ENCODE data around the gene PRR13. TPM values are rescaled to one million over a fixed set of nuclear protein-coding genes. Genes with fewer than 3 reads are reported as not detected.
A peak's percentile ranks its signal among the peaks of the same experiment; 100 is the strongest.

PRR13 gene
- total and polyA plus RNA-seq, 9 of the 15 experiments (the other 6 are each of a cell fraction or from before 2014, with no cell fraction given) = 117 to 835 (median 285) TPM

DNA sequence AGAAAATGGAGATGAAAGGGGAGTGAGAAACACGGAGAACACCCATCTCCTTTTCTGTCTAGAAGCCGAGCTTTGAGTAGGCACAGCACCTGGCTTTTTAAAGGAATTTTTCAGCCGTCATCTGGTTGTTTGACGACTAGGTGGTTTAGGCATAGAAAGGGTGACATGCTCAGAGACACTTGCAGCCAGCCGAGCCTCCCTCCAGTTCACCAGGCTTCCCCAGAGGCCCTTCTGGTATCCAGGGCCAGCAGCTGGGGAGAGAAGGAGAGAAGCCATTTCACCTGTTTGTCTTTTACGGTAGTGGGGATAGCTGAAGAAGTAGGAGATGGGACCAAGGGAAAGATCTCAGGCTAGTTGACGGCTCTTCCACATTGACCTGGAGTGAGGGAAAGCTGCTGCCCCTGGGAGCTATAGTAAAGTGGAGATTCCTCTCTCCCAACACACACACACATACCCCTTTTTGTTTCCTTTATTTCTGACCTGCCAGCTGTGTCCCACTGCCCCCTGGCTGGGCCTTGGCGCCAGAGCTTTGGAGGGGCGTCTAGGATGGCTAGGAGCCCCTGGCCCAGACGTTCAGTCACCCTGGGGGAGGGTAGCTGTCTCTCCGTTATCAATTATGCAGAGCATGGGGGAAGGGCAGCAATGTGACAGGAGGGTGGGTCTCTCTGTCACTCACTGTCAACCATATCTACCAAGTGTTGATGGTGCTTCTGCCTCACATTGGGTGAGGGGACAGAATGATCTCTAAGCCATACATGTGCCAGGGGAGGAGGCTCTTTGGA lies 52.3 kb downstream of the PRR13 start (continued):
- TF ChIP-seq MEF2D (tag; conservative IDR thresholded peaks at IDR 0.05; ENCODE audit: low read depth) (0 out of 2 replicates have a peak, but pooled peaks have one; percentile 26), DPF2 (IDR thresholded peaks at IDR 0.05) (peak; percentile 59; the same call in 1 of the 2 replicates), ARID1B (IDR thresholded peaks at IDR 0.05) (0 out of 2 replicates have a peak, but pooled peaks have one; percentile 30), ZNF583 (CRISPR knock-in tag; IDR thresholded peaks at IDR 0.05) (0 out of 2 replicates have a peak, but pooled peaks have one; percentile 13), SMAD2 (IDR thresholded peaks at IDR 0.05; ENCODE audit: low read depth, low read length) (no peak), SMAD4 (CRISPR knock-in tag; conservative IDR thresholded peaks at IDR 0.05) (peak; percentile 25; the same call in 1 of the 2 replicates), GTF2E2 (tag; IDR thresholded peaks at IDR 0.05) (0 out of 2 replicates have a peak, but pooled peaks have one; percentile 7), CHD2 (IDR thresholded peaks at IDR 0.05; ENCODE audit: low read depth, low read length) (peak; percentile 40; the same call in 1 of the 2 replicates), MYNN (IDR thresholded peaks at IDR 0.05) (0 out of 2 replicates have a peak, but pooled peaks have one; percentile 23), MYNN (CRISPR knock-in tag; IDR thresholded peaks at IDR 0.05) (no peak), HDAC1 (IDR thresholded peaks at IDR 0.05) (peak in 1 of 2 experiments; percentile 22; a peak in 1 of 4 replicates), ZNF609 (CRISPR knock-in tag; IDR thresholded peaks at IDR 0.05; ENCODE audit: borderline replicate concordance) (0 out of 2 replicates have a peak, but pooled peaks have one; percentile 44), TRIM28 (IDR thresholded peaks at IDR 0.05) (no peak), E2F4 (CRISPR knock-in tag; IDR thresholded peaks at IDR 0.05; ENCODE audit: low read depth) (no peak), ZBTB7A (IDR thresholded peaks at IDR 0.05; ENCODE audit: borderline replicate concordance, control insufficient read depth, low read depth, low read length) (peak; percentile 68; the same call in 1 of the 2 replicates), ETS2 (tag; IDR thresholded peaks at IDR 0.05; ENCODE audit: borderline replicate concordance, poor library complexity, severe bottlenecking) (no peak), SUPT5H (IDR thresholded peaks at IDR 0.05) (no peak), SIRT6 (IDR thresholded peaks at IDR 0.05; ENCODE audit: low read depth, low read length) (no peak), ZNF57 (CRISPR knock-in tag; IDR thresholded peaks at IDR 0.05) (no peak)
- TF ChIP-seq, protein P1, sequence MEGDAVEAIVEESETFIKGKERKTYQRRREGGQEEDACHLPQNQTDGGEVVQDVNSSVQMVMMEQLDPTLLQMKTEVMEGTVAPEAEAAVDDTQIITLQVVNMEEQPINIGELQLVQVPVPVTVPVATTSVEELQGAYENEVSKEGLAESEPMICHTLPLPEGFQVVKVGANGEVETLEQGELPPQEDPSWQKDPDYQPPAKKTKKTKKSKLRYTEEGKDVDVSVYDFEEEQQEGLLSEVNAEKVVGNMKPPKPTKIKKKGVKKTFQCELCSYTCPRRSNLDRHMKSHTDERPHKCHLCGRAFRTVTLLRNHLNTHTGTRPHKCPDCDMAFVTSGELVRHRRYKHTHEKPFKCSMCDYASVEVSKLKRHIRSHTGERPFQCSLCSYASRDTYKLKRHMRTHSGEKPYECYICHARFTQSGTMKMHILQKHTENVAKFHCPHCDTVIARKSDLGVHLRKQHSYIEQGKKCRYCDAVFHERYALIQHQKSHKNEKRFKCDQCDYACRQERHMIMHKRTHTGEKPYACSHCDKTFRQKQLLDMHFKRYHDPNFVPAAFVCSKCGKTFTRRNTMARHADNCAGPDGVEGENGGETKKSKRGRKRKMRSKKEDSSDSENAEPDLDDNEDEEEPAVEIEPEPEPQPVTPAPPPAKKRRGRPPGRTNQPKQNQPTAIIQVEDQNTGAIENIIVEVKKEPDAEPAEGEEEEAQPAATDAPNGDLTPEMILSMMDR (IDR thresholded peaks at IDR 0.05 in 2 of 3, conservative IDR thresholded peaks at IDR 0.05 in 1 of 3; ENCODE audit: insufficient read depth in 2 of 3, low read depth in 1 of 3, low read length in 3 of 3) = 0 out of 6 replicates have a peak, but pooled peaks of 2 of the 3 experiments have one; percentile 11 to 14

All from K562 (cell line).